Activated CD8-positive, alpha-beta T cell treated with anti-CD3 and anti-CD28 coated beads for 36 hours (primary cell): Measurements from ENCODE around the gene BMS1. TPM values are rescaled to one million over a fixed set of nuclear protein-coding genes. Genes with fewer than 3 reads are reported as not detected.
A peak's percentile ranks its signal among the peaks of the same experiment; 100 is the strongest.

Experiments used
- ATAC-seq: fragments of 200-7000 bp; cut with Tn5 transposase; one replicate; pipeline ENCODE4 v1.10.0; 2021; ENCODE audit warnings: mild to moderate bottlenecking, moderate library complexity
- CTCF ChIA-PET: fragments of 350-600 bp; sonication (Branson Sonifier 250); formaldehyde crosslinking; loops from one replicate; lab custom pipeline; 2021; ENCODE audit warnings: antibody characterized with exemption; lab: Charles Lee
- POLR2A ChIA-PET: fragments of 350-600 bp; sonication (Branson Sonifier 250); formaldehyde crosslinking; loops from one replicate; lab custom pipeline; 2021; ENCODE audit warnings: antibody characterized with exemption; lab: Charles Lee
- DNase-seq: peaks from one replicate; pipeline ENCODE4 v3.0.0-alpha.2; 2020
- H3K27ac Mint-ChIP-seq: one replicate; pipeline ENCODE4 v1.8.0; 2021; ENCODE audit warnings: mild to moderate bottlenecking, mixed read lengths
- H3K27me3 Mint-ChIP-seq: one replicate; pipeline ENCODE4 v1.8.0; 2021; ENCODE audit warnings: mixed read lengths
- H3K36me3 Mint-ChIP-seq: one replicate; pipeline ENCODE4 v1.8.0; 2021; ENCODE audit warnings: low read depth, mixed read lengths
- H3K4me1 Mint-ChIP-seq: one replicate; pipeline ENCODE4 v1.8.0; 2021; ENCODE audit warnings: low read depth, mixed read lengths
- H3K4me3 Mint-ChIP-seq: one replicate; pipeline ENCODE4 v1.8.0; 2021; ENCODE audit warnings: mild to moderate bottlenecking, moderate library complexity, mixed read lengths
- H3K9me3 Mint-ChIP-seq: one replicate; pipeline ENCODE4 v1.8.0; 2021; ENCODE audit warnings: mixed read lengths
- CTCF ChIP-seq: fragments of 200-600 bp; IDR thresholded peaks from one replicate; pipeline ENCODE4 v1.8.0; 2022; ENCODE audit warnings: antibody characterized with exemption, mild to moderate bottlenecking
- intact Hi-C: fragments of 100-400 bp; cut with micrococcal nuclease; formaldehyde crosslinking; loops from one replicate; pipeline ENCODE4 v1.10.0; 2022
- total RNA-seq, 2 experiments: library from RNA; stranded (reverse); gene quantifications; one replicate each; pipeline ENCODE4 v1.2.3, GENCODE V29; 2021

The BMS1 gene
- total RNA-seq, 2 experiments from 2014 or later = 27.6 to 28.1 TPM

DNA sequence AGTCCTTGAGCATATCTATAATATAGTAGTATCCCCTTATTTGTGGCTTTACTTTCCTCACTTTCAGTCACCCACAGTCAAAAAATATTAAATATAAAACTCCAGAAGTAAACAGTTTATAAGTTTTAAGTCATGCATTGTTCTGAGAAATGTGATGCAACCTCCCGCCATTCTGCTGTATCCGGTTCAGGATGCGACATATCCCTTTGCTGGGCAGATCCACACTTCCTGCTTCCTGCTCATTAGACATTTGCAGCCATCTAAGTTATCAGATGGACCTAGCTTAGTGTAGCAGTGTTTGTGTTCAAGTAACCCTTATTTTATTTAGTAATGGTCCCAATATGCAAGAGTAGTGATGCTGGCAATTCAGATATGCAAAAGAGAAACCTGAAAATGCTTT lies 38.9 kb upstream of the BMS1 start:
- CTCF ChIA-PET = interaction anchor here (1.2 kb wide), 1 partner anchor 9 kb away, joined by 6 read pairs; no protein-coding TSS in a partner anchor
- ATAC-seq = no peak
- no peak for DNase-seq
- Mint-ChIP-seq H3K9me3 (peaks cover 20% of the 10 kb centered on the region), H3K4me1 (no peaks in the 10 kb centered on the region), H3K27me3 (peaks cover 15% of the 10 kb centered on the region), H3K36me3 (peaks cover 4% of the 10 kb centered on the region), H3K4me3 (no peak overlapping the region), H3K27ac (no peak overlapping the region)
- intact Hi-C loops = no loop called here
- POLR2A ChIA-PET = no interaction called here
- TF ChIP-seq CTCF = no peak

DNA sequence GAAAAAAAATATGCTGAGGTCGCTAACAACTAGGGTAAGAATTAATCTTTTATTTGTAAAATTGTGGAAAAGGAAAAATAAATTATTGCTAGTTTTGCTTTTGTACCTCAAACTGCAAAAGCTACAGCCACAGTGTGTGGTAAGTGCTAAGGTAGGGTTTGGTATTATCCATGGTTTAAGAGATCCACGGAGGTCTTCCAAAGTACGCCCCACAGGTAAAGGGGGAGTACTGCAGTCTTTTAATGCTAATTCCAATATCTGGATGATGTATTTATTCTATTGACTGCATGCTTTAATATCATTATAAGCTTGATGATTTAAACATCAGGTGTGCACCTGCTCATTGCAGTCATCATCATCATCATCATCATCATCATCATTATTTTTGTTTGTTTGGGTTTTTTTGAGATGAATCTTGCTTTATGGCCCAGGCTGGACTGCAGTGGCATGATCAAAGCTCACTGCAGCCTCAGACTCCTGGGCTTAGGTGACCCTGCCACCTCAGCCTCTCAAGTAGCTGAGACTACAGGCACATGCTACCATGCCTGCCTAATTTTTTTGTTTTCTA lies 38.4 kb upstream of the BMS1 start:
- CTCF ChIA-PET = interaction anchor here (0.7 to 1.2 kb wide), 2 partner anchors 9 to 251 kb away, joined by 3 to 6 read pairs; no protein-coding TSS in a partner anchor
- ATAC-seq = no peak

DNA sequence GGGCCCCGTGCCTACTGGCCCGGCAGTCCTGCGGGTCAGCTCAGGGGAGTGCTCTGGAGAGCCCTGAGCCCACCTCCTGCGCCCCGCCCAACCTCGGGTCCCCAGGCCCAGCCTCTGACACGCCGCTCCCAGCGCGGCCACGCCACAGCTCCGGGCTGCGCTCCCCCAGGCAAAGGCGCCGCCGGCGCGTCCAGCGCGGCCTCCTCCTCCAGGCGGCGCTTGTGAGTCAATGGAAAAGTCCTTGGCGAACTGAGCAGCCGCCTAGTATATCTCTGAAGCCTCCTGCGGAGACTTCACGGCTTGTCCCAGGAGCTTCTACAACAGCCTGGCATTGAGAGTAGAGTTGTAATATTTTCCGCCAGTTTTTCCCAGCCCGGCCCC lies 29.5 kb upstream of the BMS1 start:
- no peaks in the 10 kb centered on the region for H3K9me3 Mint-ChIP-seq
- no peak overlapping the region for H3K27ac Mint-ChIP-seq
- peaks cover 7% of the 10 kb centered on the region for H3K4me1 Mint-ChIP-seq
- TF ChIP-seq CTCF = peak; percentile 68
- ChIA-PET CTCF (interaction anchor here (0.7 to 2.0 kb wide), 13 partner anchors 9 to 452 kb away, joined by 3 to 8 read pairs (median 4); no protein-coding TSS in a partner anchor), POLR2A (interaction anchor here (0.8 kb wide), 1 partner anchor 202 kb away, joined by 3 read pairs; no protein-coding TSS in a partner anchor)
- peak; percentile 74 for DNase-seq
- peak; percentile 83 for ATAC-seq
- intact Hi-C loops = loop anchor here (10.0 kb wide), 1 partner anchor 352 kb away; no protein-coding TSS in a partner anchor
- peaks cover 57% of the 10 kb centered on the region for H3K27me3 Mint-ChIP-seq
- H3K36me3 Mint-ChIP-seq = no peaks in the 10 kb centered on the region
- peak overlapping the region; percentile 66 for H3K4me3 Mint-ChIP-seq

More for the DNA sequence above, 38.4 kb upstream of the BMS1 start:
- POLR2A ChIA-PET = no interaction called here
- TF ChIP-seq CTCF = no peak
- Mint-ChIP-seq H3K4me1 (no peaks in the 10 kb centered on the region), H3K9me3 (peaks cover 20% of the 10 kb centered on the region), H3K36me3 (peaks cover 4% of the 10 kb centered on the region), H3K27ac (no peak overlapping the region), H3K4me3 (no peak overlapping the region), H3K27me3 (peaks cover 17% of the 10 kb centered on the region)
- intact Hi-C loops = no loop called here
- no peak for DNase-seq

DNA sequence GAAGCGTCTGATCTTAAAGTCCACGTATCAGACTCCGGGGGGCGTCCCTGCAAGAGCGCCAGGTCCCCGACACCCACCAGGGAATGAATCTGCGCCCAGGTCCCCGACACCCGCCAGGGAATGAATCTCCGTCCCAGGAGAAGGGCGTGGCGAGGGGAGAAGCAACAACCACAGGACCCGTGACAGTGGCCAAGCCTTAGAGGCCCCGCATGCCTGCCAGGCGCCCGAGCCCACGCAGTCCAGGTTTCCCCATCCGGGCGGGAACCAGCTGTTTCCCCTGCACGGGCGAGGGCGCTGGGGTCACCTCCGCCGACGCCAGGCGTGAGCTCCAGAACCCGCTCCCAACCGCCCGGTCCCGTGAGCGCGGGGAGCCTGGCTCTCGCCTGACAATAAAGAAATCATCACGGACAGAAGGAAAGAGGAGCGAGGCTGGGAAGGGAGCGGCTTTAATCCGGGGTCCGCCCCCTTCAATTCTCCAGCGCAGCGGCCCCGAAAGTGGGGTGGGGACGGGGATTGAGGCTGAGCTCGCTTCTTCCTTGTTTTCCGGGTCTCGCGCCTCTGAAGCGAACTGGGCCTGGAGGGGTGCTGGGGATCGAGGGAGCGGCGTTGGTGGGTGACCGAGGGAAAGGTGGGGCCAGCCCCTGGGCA lies 29.0 kb upstream of the BMS1 start:
- H3K27me3 Mint-ChIP-seq = peaks cover 56% of the 10 kb centered on the region
- peak overlapping the region; percentile 66 for H3K4me3 Mint-ChIP-seq
- peaks cover 7% of the 10 kb centered on the region for H3K4me1 Mint-ChIP-seq
- intact Hi-C loops = loop anchor here (10.0 kb wide), 1 partner anchor 351 kb away; no protein-coding TSS in a partner anchor
- ChIA-PET POLR2A (interaction anchor here (0.8 kb wide), 1 partner anchor 202 kb away, joined by 3 read pairs; no protein-coding TSS in a partner anchor), CTCF (interaction anchor here (0.7 to 2.0 kb wide), 12 partner anchors 8 to 451 kb away, joined by 3 to 8 read pairs (median 4); no protein-coding TSS in a partner anchor)
- ATAC-seq = peak; percentile 13
- DNase-seq = peak; percentile 14
- no peak overlapping the region for H3K27ac Mint-ChIP-seq
- H3K36me3 Mint-ChIP-seq = no peaks in the 10 kb centered on the region
- no peak for TF ChIP-seq CTCF
- H3K9me3 Mint-ChIP-seq = no peaks in the 10 kb centered on the region
